ENCODE data around the gene P3H3.

The P3H3 gene

DNA sequence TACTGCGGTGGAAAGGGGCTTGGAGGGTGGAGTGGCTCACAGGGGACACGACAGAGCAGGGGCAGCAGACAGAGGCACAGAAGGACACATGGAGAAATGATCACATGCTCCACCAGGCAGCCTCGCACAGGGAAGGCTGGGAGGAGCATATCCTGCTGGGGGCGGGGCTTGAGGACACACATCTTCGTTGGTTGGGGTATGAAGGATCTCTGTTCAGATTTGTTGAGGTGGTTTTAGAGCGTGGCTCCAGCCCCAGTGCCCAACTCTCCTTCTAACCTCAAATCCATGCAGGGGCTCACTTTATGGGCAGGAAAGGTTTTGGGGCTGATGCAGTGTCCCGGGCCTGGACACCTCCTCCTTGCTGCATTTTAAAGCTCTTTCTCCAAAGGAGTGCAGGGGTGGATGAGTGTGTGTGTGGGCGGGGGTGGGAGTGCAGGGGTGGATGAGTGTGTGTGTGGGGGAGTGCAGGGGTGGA is 733 bp upstream of the P3H3 start:
- DNase-seq (ENCODE audit: low read depth), result peak; percentile 76

- DNase-seq (ENCODE audit: low read depth), result peak; percentile 58
Measured at GRCh38 chr12:6828781-6829535, 751 bp downstream of the P3H3 start.

DNA sequence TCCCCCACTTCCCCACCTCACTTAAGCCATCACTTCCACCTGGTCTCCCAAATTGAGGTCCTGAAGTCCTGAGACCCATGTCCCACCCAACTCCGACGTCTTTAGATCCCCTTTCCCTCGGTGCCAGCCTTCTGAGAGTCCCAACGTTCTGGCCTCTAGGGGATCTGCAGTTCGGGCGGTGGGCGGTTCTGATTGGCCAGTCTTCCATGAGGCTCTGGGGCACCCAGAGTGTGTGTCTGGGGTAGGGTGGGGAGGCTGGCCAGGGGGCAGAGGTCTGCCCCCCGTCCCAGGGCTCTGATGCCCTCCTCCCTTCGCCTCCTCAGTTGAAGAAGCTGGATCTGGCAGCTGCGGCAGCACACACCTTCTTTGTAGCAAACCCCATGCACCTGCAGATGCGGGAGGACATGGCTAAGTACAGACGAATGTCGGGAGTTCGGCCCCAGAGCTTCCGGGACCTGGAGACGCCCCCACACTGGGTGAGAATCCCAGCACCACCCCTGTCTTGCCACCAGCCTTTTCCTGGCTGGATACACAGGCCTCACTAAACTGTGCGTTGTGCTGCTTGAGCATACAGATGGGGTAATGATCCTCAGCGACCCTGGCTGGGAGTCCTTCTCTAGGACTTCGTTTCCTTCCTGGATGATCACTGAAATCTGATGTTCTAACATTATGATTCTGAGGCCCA is 1.5 kb downstream of the P3H3 start:
- DNase-seq (ENCODE audit: low read depth), result no peak

DNA sequence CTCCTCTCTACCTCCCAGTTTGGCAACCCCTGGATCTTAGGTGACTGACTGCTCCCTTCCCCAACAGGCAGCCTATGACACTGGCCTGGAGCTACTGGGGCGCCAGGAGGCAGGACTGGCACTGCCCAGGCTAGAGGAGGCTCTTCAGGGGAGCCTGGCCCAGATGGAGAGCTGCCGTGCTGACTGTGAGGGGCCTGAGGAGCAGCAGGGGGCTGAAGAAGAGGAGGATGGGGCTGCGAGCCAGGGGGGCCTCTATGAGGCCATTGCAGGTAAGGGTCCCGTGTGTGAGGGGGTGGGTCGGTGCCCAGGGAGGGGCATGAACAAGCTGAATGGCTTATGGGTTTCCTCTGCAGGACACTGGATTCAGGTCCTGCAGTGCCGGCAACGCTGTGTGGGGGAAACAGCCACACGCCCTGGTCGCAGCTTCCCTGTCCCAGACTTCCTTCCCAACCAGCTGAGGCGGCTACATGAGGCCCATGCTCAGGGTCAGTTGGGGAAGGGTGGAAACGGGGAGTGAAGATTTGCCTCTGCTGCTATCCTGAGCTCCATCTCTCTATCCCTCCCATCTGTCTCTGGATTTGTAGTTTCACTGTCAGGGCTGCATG is 2.2 kb downstream of the P3H3 start:
- DNase-seq (ENCODE audit: low read depth), result no peak

- DNase-seq (ENCODE audit: low read depth), result no peak
Measured at GRCh38 chr12:6830999-6831398, 2.8 kb downstream of the P3H3 start.

- no peak for DNase-seq (ENCODE audit: low read depth)
Measured at GRCh38 chr12:6831450-6831995, 3.3 kb downstream of the P3H3 start.

DNA sequence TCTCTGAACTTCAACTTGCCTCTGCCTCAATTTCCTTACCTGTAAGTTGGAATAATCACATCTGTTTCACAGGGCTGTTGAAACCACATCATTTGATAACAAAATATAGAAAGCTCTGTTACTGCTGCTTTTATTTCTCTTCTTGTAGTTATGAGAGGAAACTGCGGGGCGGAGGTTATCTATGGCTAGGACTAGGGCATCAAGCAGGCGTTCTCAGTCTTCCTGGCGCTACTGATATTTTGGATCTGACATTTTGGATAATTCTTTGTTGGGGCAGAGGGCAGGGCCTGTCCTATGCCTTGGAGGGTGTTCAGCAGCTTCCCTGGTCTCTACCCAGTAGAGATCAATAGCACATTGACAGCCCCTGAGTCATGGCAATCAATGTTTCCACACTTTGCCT is 3.9 kb downstream of the P3H3 start:
- DNase-seq (ENCODE audit: low read depth), result no peak

DNA sequence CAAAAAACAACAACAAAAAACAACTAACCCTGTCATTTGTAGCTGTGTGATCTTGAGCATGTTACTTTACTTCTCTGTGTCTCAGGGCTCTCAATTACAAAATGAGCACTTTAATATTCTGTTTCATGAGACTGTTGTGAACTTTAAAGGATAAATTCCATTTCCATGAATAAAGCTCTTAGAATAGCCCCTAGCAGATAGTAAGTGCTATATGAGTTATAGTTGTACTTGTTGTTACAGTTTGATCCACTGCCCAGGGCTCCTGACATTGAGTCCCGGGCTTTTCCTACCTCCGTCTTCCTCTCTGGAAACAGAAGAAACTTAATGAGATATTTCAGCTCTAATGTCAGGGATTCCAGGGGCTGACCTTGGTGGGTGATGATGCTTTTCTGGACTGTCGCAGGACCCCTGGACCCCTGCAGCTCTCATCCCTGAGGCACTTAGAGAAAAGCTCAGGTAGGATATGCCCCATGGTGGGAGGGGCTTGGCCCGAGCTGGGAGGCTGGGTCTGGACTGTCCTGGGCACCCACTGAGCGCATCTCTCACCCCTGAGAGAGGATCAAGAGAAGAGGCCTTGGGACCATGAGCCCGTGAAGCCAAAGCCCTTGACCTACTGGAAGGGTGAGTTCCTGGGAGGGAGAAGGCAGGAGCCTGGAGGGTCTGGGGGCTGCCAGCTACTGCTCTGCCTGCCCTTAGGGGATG is 5.1 kb downstream of the P3H3 start:
- no peak for DNase-seq (ENCODE audit: low read depth)

- DNase-seq (ENCODE audit: low read depth), result no peak
Measured at GRCh38 chr12:6834254-6834653, 6.0 kb downstream of the P3H3 start.

DNA sequence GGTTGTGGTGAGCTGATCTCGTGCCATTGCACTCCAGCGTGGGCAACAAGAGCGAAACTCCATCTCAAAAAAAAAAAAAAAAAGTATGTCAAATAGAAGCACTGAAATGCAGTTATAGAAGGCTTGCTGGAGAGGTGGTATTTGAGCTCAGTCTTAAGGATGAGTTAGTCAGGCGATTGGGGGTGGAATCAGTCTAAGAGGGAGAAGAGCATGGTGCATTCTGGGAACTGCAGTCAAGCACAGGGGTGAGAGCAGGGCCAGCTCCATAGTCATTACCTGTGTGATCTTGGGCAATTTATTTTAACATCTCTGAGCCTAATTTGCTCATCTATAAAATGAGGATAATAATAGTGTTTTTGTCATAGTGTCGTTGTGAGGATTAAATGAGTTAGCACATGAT is 6.7 kb downstream of the P3H3 start:
- no peak for DNase-seq (ENCODE audit: low read depth)

GRCh38 chr12:6836851-6837250 is 8.6 kb downstream of the P3H3 start:
- no peak for DNase-seq (ENCODE audit: low read depth)

DNA sequence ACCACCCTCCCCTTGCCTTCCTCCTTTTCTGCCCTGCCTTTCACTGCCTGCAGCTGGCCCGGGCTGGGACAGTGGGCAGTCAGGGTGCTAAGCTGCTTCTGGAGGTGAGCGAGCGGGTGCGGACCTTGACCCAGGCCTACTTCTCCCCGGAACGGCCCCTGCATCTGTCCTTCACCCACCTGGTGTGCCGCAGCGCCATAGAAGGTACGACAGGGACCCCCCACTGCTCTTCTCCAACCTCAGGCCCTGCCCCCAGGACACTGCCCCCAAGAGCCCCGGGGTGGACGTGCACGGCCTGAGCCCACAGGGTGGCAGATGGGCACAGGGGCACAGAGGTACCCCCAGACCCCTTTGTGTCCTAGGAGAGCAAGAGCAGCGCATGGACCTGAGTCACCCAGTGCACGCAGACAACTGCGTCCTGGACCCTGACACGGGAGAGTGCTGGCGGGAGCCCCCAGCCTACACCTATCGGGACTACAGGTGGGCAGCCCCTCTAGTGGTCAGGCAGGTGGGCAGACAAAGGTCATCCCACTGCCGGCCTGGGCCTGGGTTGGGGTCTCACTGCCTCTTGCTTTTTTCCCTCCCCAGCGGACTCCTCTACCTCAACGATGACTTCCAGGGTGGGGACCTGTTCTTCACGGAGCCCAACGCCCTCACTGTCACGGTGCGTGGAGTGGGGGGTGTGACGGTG is 9.3 kb downstream of the P3H3 start:
- no peak for DNase-seq (ENCODE audit: low read depth)

DNA sequence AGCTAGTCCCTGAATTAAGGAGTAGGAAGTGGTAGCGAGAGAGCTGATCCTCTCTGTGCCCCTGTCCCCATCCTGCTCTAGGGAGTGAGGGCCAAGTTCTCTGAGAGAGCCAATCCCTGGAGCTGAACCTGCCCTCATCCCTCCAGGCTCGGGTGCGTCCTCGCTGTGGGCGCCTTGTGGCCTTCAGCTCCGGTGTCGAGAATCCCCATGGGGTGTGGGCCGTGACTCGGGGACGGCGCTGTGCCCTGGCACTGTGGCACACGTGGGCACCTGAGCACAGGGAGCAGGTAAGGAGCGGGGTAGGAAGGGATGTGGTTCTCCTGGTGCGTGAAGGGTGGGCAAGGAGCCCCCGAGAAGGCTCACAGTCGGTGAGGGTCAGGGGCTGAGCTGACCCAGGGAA is 10.6 kb downstream of the P3H3 start:
- DNase-seq (ENCODE audit: low read depth), result no peak

GRCh38 chr12:6839482-6840201 is 11.4 kb downstream of the P3H3 start:
- DNase-seq (ENCODE audit: low read depth), result no peak

DNA sequence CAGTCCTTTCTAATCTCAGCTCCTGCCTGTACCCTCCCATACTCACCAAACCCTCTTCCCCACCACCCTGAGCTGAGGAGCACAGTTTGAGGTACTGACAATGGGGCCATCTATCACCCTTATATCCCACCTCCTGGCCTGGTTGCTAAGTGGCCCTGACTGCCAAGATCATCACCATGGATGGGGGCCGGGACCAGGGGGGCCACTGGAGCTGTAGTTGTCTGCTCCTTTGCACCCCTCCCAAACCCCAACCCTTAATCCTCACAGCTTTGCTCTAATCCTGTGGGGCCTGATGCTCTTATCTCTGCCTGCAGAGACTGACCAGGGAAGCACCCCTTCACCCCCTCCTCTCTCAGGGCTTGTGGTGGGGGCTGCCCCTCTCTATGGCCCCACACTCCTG is 12.1 kb downstream of the P3H3 start:
- no peak for DNase-seq (ENCODE audit: low read depth)

DNA sequence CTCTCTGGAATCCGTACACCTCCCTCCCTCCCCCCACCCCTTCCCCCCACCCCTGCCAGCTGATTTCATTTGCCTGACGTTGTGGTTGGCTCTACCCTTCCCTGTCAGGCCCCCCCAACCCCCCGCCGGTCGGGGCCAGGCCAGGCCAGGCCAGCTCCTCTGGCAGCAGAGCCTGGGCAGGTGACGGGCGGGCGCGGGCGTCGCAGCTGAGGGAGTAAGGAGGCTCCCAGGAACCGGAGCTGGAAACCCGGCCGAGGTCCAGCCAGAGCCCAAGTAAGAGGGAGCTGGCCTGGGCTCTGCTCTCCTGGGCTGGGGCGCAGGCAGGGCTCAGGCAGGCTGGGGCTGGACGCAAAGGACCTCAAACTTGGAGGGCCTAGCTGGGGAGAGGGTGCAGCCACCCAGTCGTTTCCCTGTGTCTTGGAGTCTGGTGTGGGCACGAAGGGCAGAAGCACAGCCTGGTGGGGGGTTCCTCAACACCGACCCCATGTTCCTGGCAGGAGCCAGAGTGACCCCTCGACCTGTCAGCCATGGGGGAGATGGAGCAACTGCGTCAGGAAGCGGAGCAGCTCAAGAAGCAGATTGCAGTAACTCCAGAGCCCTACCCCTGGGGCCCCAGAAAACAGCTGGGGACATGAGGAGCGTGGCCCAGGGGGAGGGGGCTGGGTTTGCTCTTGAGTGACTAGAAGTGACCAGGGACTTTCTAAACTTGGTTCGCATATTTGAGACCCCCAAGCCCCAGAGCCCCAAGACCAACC is 12.7 kb downstream of the P3H3 start, which contains the start of gene GNB3:
Gene GNB3, plus strand, starts transcription at position 165 of the 755 bp plus-strand sequence. Its CDS starts 363 bp downstream, at position 528.
- DNase-seq (ENCODE audit: low read depth), result no peak

DNA sequence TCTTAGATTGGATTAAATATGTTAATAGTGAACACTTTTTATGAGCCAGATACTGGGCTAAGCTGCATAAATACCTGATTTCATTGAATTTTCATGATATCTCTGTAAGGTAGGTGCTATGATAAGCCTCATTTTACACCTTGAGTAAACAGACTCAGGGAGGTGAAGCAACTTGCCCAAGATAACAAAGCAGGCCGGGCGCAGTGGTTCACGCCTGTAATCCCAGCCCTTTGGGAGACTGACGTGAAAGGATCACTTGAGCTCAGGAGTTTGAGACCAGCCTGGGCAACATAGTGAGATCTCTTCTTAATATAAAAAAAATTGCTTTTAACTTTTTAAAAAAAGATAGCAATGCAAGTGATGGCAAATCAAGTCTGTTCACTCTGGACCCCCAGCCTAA is 13.9 kb downstream of the P3H3 start:
- no peak for DNase-seq (ENCODE audit: low read depth)

DNA sequence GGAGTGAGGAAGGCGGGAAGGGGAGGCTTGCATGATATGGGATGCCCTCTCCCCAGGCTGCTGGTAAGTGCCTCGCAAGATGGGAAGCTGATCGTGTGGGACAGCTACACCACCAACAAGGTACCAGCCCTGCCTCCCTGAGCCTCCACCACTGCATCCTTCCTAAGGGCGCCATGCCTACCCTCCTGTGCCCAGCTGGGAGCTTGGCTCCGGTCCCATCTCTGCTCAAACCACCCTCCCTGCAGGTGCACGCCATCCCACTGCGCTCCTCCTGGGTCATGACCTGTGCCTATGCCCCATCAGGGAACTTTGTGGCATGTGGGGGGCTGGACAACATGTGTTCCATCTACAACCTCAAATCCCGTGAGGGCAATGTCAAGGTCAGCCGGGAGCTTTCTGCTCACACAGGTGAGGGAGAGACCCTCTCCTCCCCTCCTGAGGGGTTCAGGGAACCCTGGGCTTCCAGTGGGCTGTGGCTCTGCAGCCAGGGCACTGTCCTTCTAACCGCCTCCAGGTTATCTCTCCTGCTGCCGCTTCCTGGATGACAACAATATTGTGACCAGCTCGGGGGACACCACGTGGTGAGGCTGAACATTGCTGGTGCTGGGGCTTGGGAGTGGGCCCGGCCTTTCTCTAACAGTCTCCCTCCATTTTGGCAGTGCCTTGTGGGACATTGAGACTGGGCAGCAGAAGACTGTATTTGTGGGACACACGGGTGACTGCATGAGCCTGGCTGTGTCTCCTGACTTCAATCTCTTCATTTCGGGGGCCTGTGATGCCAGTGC is 15.1 kb downstream of the P3H3 start:
- no peak for DNase-seq (ENCODE audit: low read depth)

- no peak for DNase-seq (ENCODE audit: low read depth)
Measured at GRCh38 chr12:6845395-6845794, 17.2 kb downstream of the P3H3 start.

Data from amniotic epithelial cell (primary cell).